CD4-positive, alpha-beta T cell (primary cell): ENCODE data around the gene NPC1. TPM values are rescaled to one million over a fixed set of nuclear protein-coding genes. Genes with fewer than 3 reads are reported as not detected.

Experiments
- ATAC-seq: fragments of 200-7000 bp; cut with Tn5 transposase; one replicate; pipeline ENCODE4 v1.10.0; 2022; ENCODE audit warnings: mild to moderate bottlenecking; ENCODE audit not compliant: poor library complexity
- CTCF ChIA-PET: fragments of 350-600 bp; sonication (Branson Sonifier 250); formaldehyde crosslinking; loops from one replicate; lab custom pipeline; 2021; ENCODE audit warnings: antibody characterized with exemption, inconsistent platforms; lab: Charles Lee
- POLR2A ChIA-PET: fragments of 350-600 bp; sonication (Branson Sonifier 250); formaldehyde crosslinking; loops from one replicate; lab custom pipeline; 2021; ENCODE audit warnings: antibody characterized with exemption, inconsistent platforms; lab: Charles Lee
- DNase-seq, 14 experiments: peaks; one replicate each; pipeline ENCODE4 v3.0.0-alpha.2; 2013 to 2020; ENCODE audit warnings: mixed read lengths in 2 of 14
- H3K27ac ChIP-seq, 2 donors: one replicate each; pipeline versions ENCODE4 v1.5.1 to v1.7.0; 2013; ENCODE audit warnings: low read length in 2 of 2, low read depth in 1 of 2, mild to moderate bottlenecking in 1 of 2
- H3K27me3 ChIP-seq, 2 experiments: 1 replicate in 1 of 2; 2 replicates in 1 of 2; pipeline versions ENCODE4 v1.6.1 to v1.7.0; 2013; ENCODE audit warnings: low read length in 2 of 2, control low read depth in 1 of 2, mild to moderate bottlenecking in 1 of 2, moderate library complexity in 1 of 2; ENCODE audit not compliant: insufficient read depth in 2 of 2, control insufficient read depth in 1 of 2
- H3K36me3 ChIP-seq: one replicate; pipeline ENCODE4 v1.6.1; 2013; ENCODE audit warnings: low read length, control low read depth; ENCODE audit not compliant: insufficient read depth
- H3K4me1 ChIP-seq: one replicate; pipeline ENCODE4 v1.6.1; 2013; ENCODE audit warnings: low read length, control low read depth; ENCODE audit not compliant: insufficient read depth
- H3K4me3 ChIP-seq: one replicate; pipeline ENCODE4 v1.5.1; 2013; ENCODE audit warnings: mild to moderate bottlenecking, low read length, moderate library complexity
- H3K9me3 ChIP-seq, 2 experiments: 1 replicate in 1 of 2; 2 replicates in 1 of 2; pipeline versions ENCODE4 v1.6.1 to v1.7.0; 2013; ENCODE audit warnings: low read length in 2 of 2, mild to moderate bottlenecking in 2 of 2, control low read depth in 1 of 2, moderate library complexity in 1 of 2; ENCODE audit not compliant: control insufficient read depth in 1 of 2, insufficient read depth in 1 of 2
- H3K27ac Mint-ChIP-seq: one replicate; pipeline ENCODE4 v1.8.0; 2020; ENCODE audit warnings: mixed read lengths
- H3K27me3 Mint-ChIP-seq: one replicate; pipeline ENCODE4 v1.8.0; 2021; ENCODE audit warnings: mixed read lengths
- H3K36me3 Mint-ChIP-seq: one replicate; pipeline ENCODE4 v1.8.0; 2021; ENCODE audit warnings: low read depth, mixed read lengths
- H3K4me1 Mint-ChIP-seq: one replicate; pipeline ENCODE4 v1.8.0; 2021; ENCODE audit warnings: low read depth, mixed read lengths
- H3K4me3 Mint-ChIP-seq: one replicate; pipeline ENCODE4 v1.8.0; 2020; ENCODE audit warnings: mild to moderate bottlenecking, mixed read lengths
- H3K9me3 Mint-ChIP-seq: one replicate; pipeline ENCODE4 v1.8.0; 2020; ENCODE audit warnings: mixed read lengths
- CTCF ChIP-seq: fragments of 200-600 bp; IDR thresholded peaks from one replicate; pipeline ENCODE4 v1.8.0; 2022; ENCODE audit warnings: antibody characterized with exemption, mild to moderate bottlenecking
- intact Hi-C, 2 experiments: fragments of 100-400 bp; cut with DNase I in 1 of 2; cut with micrococcal nuclease in 1 of 2; formaldehyde crosslinking; loops; one replicate each; pipeline versions ENCODE4 v1.15.1 to v1.9.0; 2023 to 2025; cut with DNase I, micrococcal nuclease
- total RNA-seq, 174 experiments: library from RNA in 2 of 174; stranded (reverse) in 2 of 174; gene quantifications; one replicate each; pipeline ENCODE4 v1.2.3 and lab custom pipeline; 2021 to 2026

The NPC1 gene
- total RNA-seq, 2 experiments from 2014 or later, result 17.2 to 17.6 TPM

GRCh38 chr18:23552505-23552904 lies 33.8 kb downstream of the NPC1 start:
- no peak for ATAC-seq
- Mint-ChIP-seq H3K9me3 (no peaks in the 10 kb centered on the region), H3K4me3 (no peak overlapping the region), H3K36me3 (peaks cover 88% of the 10 kb centered on the region), H3K4me1 (no peaks in the 10 kb centered on the region), H3K27ac (no peak overlapping the region), H3K27me3 (no peaks in the 10 kb centered on the region)
- ChIA-PET POLR2A (interaction anchor here (1.2 kb wide), 1 partner anchor 33 kb away, joined by 5 read pairs; no protein-coding TSS in a partner anchor), CTCF (no interaction called here)
- TF ChIP-seq CTCF, result no peak
- Histone ChIP-seq H3K36me3 (peaks cover 79% of the 10 kb centered on the region), H3K9me3 (no peaks in the 10 kb centered on the region), H3K27ac (no peak overlapping the region), H3K27me3 (no peaks in the 10 kb centered on the region), H3K4me3 (no peak overlapping the region), H3K4me1 (no peaks in the 10 kb centered on the region)
- DNase-seq, result no peak
- intact Hi-C loops, result no loop called here

- H3K4me3 Mint-ChIP-seq, result no peak overlapping the region
- POLR2A ChIA-PET, result interaction anchor here (1.2 kb wide), 1 partner anchor 34 kb away, joined by 5 read pairs; no protein-coding TSS in a partner anchor
- CTCF ChIA-PET, result interaction anchor here (0.8 kb wide), 1 partner anchor 10 kb away, joined by 5 read pairs; no protein-coding TSS in a partner anchor
Measured at GRCh38 chr18:23551978-23552377, 34.3 kb downstream of the NPC1 start.

GRCh38 chr18:23550898-23551297 lies 35.4 kb downstream of the NPC1 start:
- H3K27me3 Mint-ChIP-seq, result no peaks in the 10 kb centered on the region
- no peak overlapping the region for H3K27ac ChIP-seq
- no peaks in the 10 kb centered on the region for H3K9me3 Mint-ChIP-seq
- ChIA-PET POLR2A (no interaction called here), CTCF (no interaction called here)
- peaks cover 78% of the 10 kb centered on the region for H3K36me3 ChIP-seq
- H3K27me3 ChIP-seq, result no peaks in the 10 kb centered on the region
- peaks cover 86% of the 10 kb centered on the region for H3K36me3 Mint-ChIP-seq
- TF ChIP-seq CTCF, result no peak
- no peak for DNase-seq
- H3K4me3 ChIP-seq, result no peak overlapping the region
- H3K4me3 Mint-ChIP-seq, result no peak overlapping the region
- no peak overlapping the region for H3K27ac Mint-ChIP-seq
- no peaks in the 10 kb centered on the region for H3K4me1 ChIP-seq
- no peaks in the 10 kb centered on the region for H3K9me3 ChIP-seq
- no peak for ATAC-seq
- no peaks in the 10 kb centered on the region for H3K4me1 Mint-ChIP-seq
- intact Hi-C loops, result no loop called here

More at GRCh38 chr18:23551978-23552377, 34.3 kb downstream of the NPC1 start:
- Histone ChIP-seq H3K4me1 (no peaks in the 10 kb centered on the region), H3K4me3 (no peak overlapping the region), H3K27ac (no peak overlapping the region), H3K9me3 (no peaks in the 10 kb centered on the region), H3K27me3 (no peaks in the 10 kb centered on the region), H3K36me3 (peaks cover 81% of the 10 kb centered on the region)
- Mint-ChIP-seq H3K36me3 (peaks cover 88% of the 10 kb centered on the region), H3K4me1 (no peaks in the 10 kb centered on the region), H3K27ac (no peak overlapping the region), H3K27me3 (no peaks in the 10 kb centered on the region), H3K9me3 (no peaks in the 10 kb centered on the region)
- intact Hi-C loops, result no loop called here
- ATAC-seq, result no peak
- no peak for TF ChIP-seq CTCF
- no peak for DNase-seq
